Activated T-helper 1 cell treated with anti-CD3 and anti-CD28 coated beads, Interleukin-2, amount 50 U/mL, for 16 hours (primary cell): ENCODE data around the gene ICAM3.

Experiments
- DNase-seq, 2 donors: peaks; one replicate each; pipeline ENCODE4 v3.0.0-alpha.2; 2020; ENCODE audit warnings: low read depth in 1 of 2, low spot score in 1 of 2

ICAM3 gene

DNA sequence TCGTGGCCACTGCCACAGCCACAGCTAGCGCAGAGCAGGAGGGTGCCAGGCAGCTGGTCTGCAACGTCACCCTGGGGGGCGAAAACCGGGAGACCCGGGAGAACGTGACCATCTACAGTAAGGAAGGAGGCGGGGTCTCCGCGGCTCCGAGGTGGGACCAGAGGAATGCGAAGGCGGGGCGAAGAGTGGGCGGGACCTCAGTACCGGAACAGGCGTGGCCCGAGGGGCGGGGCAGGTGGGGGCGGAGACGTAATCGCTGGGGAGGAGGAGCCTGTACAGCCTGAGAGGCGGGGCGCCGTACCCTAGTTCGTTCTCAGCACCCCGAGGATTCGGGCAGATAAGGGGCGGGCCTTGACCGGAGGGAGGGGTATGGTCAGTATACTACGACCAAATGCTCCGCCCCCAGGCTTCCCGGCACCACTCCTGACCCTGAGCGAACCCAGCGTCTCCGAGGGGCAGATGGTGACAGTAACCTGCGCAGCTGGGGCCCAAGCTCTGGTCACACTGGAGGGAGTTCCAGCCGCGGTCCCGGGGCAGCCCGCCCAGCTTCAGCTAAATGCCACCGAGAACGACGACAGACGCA is 47.1 kb downstream of the ICAM3 start:
- DNase-seq: peak in 1 of 2 donors; percentile 38

DNA sequence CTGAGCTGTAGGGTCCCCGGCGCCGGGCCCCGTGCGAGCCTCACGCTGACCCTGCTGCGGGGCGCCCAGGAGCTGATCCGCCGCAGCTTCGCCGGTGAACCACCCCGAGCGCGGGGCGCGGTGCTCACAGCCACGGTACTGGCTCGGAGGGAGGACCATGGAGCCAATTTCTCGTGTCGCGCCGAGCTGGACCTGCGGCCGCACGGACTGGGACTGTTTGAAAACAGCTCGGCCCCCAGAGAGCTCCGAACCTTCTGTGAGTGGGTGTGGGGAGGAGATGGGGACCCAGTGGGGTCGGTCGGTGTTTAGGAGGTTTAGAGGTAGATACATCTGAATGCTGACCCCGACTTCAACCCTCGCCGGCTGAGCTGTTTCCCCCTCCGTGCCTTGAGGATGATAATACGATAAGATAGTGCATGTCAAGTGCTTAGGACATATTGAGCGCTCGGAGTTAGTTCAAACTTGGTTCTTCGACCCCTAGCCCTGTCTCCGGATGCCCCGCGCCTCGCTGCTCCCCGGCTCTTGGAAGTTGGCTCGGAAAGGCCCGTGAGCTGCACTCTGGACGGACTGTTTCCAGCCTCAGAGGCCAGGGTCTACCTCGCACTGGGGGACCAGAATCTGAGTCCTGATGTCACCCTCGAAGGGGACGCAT is 47.7 kb downstream of the ICAM3 start:
- no peak for DNase-seq

DNA sequence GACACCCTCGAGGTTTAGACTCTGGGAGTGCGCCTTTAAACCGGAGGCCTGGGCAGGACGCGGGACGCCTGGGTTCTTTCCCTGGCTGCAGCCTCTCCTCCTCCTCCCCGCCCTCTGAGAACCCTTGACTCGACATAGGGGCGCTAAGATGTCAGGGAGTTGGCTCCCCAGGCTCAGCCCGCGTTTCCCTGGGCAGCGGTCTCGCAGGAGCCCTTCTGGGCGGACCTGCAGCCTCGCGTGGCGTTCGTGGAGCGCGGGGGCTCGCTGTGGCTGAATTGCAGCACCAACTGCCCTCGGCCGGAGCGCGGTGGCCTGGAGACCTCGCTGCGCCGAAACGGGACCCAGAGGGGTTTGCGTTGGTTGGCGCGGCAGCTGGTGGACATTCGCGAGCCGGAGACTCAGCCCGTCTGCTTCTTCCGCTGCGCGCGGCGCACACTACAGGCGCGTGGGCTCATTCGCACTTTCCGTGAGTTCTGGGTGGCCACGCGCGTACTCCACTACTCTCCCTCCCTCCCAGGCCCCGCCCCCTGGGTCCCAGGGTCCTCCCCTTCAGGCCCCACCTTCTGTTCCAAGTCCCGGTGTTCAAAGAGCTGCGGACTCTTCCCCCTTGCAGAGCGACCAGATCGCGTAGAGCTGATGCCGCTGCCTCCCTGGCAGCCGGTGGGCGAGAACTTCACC is 48.4 kb downstream of the ICAM3 start:
- DNase-seq: no peak

DNA sequence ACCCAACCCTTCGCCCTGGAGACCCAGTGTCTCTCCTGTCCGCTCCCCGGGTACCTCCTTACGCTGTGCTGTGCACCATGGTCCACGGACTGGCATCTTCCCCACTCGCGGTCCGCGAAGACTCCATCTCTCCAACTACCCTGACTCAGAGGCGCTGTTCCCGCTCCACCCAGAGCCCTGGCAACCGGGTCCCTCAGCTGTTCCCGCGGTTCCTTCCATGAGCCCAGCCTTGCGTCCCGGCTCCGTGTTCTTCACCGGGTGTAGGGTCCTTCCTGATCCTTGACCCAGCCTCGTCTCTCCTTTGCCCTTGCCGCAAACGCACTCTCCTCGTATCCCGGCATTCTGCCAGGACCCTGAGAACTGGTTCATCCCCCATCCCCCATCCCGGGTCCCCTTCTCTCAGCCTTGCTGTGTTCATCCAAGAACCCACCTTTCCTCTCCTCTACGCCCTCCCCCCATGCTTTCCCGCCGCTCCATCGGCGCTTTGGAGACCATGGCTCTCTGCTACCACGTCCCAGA is 49.0 kb downstream of the ICAM3 start:
- no peak for DNase-seq

- DNase-seq: no peak
Measured at GRCh38 chr19:10289836-10290356, 49.5 kb downstream of the ICAM3 start, which contains the start of gene ICAM5. Gene ICAM5, plus strand, starts transcription at chr19:10289952. Its CDS starts 92 bp downstream, at chr19:10290044.

- DNase-seq: peak in 1 of 2 donors; percentile 35
Measured at GRCh38 chr19:10289167-10289835, 50.1 kb downstream of the ICAM3 start.

GRCh38 chr19:10288662-10289166 is 50.7 kb downstream of the ICAM3 start:
- DNase-seq: no peak

GRCh38 chr19:10286803-10287737 is 52.4 kb downstream of the ICAM3 start, which contains the start of gene ICAM4:
Gene ICAM4, plus strand, starts transcription at chr19:10286955. Its CDS starts 58 bp downstream, at chr19:10287013.
- DNase-seq: no peak

DNA sequence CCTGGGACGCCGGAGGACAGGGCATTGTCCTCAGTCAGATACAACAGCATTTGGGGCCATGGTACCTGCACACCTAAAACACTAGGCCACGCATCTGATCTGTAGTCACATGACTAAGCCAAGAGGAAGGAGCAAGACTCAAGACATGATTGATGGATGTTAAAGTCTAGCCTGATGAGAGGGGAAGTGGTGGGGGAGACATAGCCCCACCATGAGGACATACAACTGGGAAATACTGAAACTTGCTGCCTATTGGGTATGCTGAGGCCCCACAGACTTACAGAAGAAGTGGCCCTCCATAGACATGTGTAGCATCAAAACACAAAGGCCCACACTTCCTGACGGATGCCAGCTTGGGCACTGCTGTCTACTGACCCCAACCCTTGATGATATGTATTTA is 54.0 kb downstream of the ICAM3 start:
- DNase-seq: no peak

DNA sequence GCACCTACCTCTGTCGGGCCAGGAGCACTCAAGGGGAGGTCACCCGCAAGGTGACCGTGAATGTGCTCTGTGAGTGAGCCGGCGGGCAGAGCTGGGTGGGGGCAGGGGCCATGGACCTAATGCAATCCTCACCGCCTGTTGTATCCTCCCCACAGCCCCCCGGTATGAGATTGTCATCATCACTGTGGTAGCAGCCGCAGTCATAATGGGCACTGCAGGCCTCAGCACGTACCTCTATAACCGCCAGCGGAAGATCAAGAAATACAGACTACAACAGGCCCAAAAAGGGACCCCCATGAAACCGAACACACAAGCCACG is 54.5 kb downstream of the ICAM3 start:
- no peak for DNase-seq

DNA sequence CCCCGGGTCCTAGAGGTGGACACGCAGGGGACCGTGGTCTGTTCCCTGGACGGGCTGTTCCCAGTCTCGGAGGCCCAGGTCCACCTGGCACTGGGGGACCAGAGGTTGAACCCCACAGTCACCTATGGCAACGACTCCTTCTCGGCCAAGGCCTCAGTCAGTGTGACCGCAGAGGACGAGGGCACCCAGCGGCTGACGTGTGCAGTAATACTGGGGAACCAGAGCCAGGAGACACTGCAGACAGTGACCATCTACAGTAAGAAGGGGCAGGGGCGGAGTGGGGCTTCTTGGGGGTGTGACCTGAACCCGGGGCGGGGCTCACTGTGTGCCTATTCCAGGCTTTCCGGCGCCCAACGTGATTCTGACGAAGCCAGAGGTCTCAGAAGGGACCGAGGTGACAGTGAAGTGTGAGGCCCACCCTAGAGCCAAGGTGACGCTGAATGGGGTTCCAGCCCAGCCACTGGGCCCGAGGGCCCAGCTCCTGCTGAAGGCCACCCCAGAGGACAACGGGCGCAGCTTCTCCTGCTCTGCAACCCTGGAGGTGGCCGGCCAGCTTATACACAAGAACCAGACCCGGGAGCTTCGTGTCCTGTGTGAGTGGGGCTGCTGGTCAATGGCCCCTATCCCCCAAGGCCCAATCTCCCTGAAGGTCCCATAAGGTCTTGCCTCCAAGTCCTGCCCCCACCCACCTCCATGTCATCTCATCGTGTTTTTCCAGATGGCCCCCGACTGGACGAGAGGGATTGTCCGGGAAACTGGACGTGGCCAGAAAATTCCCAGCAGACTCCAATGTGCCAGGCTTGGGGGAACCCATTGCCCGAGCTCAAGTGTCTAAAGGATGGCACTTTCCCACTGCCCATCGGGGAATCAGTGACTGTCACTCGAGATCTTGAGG is 55.1 kb downstream of the ICAM3 start:
- no peak for DNase-seq
